Activated CD4-positive, alpha-beta T cell treated with anti-CD3 and anti-CD28 coated beads, Interleukin-2, amount 50 U/mL, for 4 hours (primary cell): ENCODE results near the gene LNX1.
"Not testable (repeated sequence)": the region's sequence is repeated elsewhere in the genome, so short reads cannot be mapped to it uniquely, and the experiment has no call there.

Experiments
- DNase-seq, 2 experiments: peaks; one replicate each; pipeline ENCODE4 v3.0.0-alpha.2; 2020

The LNX1 gene

DNA sequence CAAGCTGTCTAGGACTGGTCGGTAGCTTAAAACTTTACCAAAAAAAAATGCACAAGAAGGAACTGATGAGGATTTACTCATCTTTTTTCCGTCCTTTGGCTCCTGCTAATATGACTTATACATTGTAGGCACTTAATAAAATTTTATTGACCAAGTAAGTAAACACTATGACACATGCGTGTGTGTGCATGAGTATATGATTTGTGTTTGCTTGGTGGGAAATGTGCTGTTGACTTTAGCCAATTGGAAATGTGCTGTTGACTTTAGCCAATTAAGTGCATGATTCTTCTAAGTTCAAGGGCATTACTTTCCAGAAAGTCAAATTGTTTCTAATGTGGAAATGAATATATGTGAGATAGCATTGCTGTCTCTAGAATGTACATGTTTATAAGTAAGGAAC lies 135.5 kb downstream of the LNX1 start:
- no peak for DNase-seq

DNA sequence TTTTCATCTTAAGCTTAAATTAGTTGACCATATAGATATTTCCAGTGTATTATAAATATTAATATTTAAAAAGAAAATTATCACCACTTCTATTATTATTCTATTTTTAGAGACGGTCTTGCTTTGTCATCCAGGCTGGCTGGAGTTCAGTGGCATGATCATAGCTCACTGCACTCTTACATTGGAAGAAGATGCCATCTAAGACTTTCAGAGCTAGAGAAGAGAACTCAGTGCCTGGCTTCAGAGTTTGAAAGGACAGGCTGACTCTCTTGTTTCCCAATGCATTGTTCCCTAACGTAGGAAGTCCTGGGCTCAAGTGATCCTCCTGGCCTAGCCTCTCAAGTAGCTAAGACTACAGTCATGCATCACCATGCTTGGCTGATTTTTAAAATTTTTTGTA lies 137.9 kb downstream of the LNX1 start:
- no peak for DNase-seq

DNA sequence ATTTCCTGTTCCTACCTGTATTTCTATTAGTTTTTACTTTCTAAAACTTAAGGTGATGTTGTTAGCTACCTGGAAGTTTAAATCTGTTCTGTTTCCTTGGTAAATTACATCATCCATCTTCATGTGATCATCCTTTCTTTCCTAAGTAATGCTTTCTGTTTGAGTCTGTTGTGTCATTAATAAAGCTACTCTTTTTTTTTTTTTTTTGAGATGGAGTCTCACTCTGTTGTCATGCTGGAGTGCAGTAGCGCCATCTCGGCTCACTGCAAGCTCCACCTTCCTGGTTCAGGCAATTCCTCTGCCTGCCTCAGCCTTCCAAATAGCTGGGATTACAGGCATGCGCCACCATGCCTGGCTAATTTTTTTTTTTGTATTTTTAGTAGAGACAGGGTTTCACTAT lies 140.5 kb downstream of the LNX1 start:
- no peak for DNase-seq

DNA sequence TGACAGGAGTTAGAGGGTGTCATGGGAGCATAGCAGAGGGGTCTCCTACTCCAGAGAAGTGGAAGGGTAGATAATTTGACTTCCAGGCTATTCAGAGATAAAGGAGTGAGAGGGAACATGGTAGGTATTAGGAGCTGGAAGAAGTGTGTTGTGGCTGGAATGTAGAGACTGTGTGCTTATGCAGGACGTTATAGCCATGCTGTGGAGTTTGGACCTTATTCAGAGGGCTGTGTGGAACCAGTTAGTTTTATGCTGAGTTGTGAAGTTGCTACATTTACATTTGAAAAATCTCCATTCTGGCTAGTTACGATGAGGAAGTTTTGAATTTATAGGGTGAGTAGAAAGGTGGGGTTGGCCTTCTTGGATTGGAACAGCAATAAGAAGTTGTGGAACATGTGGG lies 146.3 kb downstream of the LNX1 start:
- no peak for DNase-seq

DNA sequence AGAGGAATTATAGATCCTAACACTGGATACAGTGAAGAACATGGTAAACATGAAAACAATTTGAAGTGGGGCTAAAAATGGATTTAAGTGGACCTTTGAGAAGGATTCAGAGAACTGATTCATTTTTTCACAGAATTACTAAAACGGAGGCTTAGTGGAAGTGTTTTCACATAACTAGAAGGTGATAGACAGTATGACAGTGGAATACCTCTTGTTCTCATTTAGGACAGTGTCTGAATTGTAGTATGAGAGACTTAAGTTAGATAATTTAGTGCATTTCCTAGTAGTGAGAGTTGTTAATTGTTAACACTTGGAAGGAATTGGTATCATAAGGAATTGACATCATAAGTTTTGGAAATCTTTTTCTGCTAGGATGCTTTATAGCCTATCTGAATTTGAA lies 149.7 kb downstream of the LNX1 start:
- no peak for DNase-seq

DNA sequence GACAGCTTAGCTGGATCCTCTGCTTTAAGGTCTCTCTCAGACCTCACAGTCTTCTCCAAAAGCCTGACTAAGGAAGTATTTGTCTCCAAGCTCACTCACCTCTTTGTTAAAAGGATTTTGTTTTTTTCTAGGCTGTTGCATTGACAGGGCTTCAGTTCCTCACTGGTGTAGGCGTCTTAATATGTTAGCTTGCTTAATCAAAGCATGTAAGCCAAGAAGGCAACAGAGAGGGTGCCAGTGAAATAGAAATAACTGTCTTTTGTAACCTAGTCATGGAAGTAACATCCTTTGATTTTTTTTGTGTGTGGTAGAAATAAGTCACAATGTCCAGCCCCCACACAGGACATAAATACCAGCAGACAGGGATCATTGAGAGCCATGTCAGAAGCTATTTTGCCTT lies 155.0 kb downstream of the LNX1 start:
- no peak for DNase-seq

DNA sequence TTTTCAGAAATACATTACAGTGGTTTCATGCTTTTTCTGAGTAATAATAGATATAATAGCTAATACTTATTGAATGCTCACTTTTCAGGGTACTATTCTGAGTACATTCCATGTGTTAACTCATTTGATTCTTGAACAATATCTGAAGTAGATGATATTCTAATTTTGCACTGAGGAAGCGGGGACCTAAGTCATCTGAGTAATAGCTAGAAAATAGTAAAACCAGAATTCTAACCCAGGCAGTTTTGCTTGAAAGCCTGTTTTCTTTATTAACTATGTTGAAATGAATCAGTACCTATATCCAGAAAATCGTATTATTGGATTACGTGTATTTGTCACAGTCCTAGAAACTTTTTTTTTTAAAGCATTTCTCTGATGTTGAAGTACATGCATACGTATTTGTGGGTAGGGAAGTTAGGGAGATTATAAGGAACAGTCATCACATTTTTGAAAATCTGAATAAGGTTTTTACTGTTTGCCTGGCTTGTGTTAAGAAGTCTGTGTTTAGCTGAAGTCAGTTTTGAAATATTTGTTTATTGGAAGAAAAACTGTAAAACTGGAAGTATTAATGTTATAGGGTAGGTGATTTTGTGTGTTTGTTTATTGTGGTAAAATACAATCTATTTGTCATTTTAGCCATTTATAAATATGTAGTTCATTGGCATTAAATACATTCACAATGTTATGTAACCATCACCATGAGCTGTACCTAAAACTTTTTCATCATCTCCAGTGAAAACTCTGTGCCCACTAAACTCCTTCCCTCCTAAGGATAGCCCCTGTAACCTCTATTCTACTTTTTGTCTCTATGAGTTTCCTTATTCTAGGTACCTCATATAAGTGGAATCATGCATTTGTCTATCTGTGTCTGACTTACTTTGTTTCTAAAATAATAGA lies 158.5 kb downstream of the LNX1 start:
- DNase-seq: no peak

DNA sequence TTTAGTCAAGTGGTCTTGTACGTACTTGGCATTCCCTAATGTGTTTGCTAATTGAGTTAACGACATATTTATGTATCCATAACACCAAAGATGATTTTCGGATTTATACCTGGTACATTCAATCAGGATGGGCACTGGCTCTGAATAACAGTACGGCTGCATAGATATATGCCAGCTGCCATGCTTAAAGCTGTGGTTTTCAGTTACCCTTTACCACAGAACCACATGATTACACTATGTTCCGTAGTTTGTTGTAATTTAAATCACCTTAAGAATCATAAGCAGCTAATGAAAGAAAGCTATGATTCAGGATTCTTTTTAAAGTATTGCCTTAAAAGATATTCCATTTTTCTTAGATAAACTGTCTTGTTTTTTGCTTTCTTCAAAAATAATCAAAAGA lies 160.2 kb downstream of the LNX1 start:
- no peak for DNase-seq

DNA sequence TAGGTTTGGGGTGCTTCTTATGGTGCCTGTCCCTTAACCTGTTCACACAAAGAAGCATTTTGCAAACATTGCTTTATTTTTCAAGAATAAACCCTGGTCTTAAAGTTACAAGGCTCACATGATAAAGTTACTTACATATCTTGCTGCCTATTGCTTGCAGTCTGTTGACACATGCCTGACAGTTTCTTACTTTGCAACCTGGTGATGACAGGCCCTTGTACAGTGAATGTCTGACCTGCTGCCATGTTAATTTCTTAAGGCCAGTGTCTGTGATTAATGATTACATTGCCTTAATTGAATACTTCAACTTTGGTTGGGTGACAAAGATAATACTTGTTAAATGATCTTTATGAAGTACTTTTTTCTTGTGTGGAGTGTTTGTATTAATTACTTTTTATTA lies 163.9 kb downstream of the LNX1 start:
- DNase-seq: no peak

DNA sequence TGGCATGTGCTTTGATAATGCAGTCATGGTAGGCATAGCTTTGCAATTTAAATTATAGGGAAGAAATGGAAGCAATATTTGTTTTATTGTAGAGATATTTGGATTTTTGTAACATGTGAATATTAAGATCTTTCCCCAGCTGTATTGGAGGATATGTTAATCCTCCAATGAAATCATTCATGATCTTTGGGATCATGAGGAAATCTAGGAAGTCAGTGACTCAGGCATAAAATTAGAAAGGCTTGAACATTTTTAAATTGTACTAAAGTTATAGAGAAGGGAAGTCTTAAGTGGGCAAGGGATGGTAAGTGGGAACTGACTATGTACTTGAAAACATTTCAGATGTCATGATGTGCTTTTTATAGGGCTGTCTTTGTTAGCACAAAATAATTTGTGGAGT lies 167.0 kb downstream of the LNX1 start:
- no peak for DNase-seq

DNA sequence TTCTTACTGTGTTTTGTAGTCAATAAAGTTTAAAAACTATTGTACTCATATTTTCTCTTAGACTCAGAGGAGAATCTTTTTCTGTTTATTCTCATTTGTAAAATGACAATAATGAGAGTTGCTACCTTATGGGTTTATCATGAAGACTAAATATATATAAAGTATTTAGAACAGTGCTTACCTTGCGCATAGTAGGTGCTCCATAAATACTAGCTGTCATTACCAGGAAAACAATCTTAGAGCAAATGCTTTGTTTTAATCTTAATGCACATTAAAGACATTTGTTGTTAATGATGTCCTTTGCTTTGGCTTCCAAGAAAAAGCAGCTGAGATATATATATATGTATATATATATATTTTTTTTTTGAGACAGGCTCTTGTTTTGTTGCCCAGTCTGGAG lies 168.9 kb downstream of the LNX1 start:
- no peak for DNase-seq

DNA sequence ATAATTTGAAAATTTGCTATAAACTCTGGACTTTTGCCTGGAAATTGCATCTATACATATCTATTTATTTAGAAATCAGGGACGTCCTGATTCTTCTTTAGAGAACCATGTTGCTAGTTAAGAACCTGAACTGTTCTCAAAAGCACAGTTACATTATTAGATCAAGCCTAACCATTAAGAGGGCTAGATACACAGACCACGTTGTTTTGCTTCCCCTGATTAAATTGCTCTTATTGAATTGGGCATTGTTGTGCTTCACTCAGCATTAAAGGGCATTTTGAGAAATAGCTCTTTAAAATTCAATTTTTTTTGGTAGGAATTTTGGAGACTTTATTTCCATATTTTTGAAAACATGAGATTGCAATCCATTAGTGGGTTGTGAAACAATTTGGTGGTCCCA lies 169.5 kb downstream of the LNX1 start:
- DNase-seq: no peak

DNA sequence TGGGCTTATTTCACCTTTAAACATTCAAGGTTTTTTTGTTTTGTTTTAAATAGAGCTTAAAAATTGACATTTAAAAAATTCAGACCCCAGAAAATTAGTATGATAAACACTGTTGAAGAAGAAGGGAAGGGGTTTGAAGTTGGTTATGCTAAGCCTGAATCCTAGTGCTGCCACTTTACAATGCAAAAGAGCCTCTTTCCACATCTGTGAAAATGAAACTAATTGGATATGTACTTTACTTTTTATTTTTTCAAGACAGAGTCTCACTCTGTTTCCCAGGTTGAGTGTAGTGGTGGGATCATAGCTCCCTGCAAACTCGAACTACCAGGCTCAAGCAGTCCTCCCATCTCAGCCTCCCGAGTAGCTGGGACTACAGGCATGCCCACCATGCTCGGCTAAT lies 172.1 kb downstream of the LNX1 start:
- DNase-seq: no peak

DNA sequence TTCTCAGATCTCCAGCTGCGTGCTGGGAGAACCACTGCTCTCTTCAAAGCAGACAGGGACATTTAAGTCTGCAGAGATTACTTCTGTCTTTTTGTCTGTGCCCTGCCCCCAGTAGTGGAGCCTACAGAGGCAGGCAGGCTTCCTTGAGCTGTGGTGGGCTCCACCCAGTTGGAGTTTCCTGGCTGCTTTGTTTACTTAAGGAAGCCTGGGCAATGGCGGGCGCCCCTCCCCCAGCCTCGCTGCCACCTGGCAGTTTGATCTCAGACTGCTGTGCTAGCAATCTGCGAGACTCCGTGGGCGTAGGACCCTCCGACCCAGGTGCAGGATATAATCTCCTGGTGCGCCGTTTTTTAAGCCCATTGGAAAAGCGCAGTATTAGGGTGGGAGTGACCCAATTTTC lies 181.8 kb downstream of the LNX1 start:
- DNase-seq: not testable (repeated sequence)
